Posterior vena cava (tissue), 2 donors: ENCODE measurements around the gene PSKH1. TPM values are rescaled to one million over a fixed set of nuclear protein-coding genes. Genes with fewer than 3 reads are reported as not detected.
A peak's percentile ranks its signal among the peaks of the same experiment; 100 is the strongest.

Source experiments
- DNase-seq: peaks from one replicate; pipeline ENCODE4 v3.0.0-alpha.2; 2020; ENCODE audit warnings: low spot score
- intact Hi-C, 2 donors: fragments of 100-400 bp; cut with DNase I; formaldehyde crosslinking; loops; one replicate each; pipeline versions ENCODE4 v1.14.1 to v1.14.2; 2022 to 2023
- total RNA-seq, 2 donors: library from RNA; stranded (reverse); fragmentation: NEBNext Ultra II Directional; extraction: Animal tissue kit (Norgen Biotek cat#: 25700); gene quantifications; one replicate each; pipeline ENCODE4 v1.2.1, GENCODE V29; 2021
- donor health status: DM: yes; HTN: yes; CAD: no.
- donor health status: DM: yes; HTN: yes; CAD: no.

PSKH1 gene
- total RNA-seq, 2 donors from 2014 or later: 25.7 to 27.0 TPM

DNA sequence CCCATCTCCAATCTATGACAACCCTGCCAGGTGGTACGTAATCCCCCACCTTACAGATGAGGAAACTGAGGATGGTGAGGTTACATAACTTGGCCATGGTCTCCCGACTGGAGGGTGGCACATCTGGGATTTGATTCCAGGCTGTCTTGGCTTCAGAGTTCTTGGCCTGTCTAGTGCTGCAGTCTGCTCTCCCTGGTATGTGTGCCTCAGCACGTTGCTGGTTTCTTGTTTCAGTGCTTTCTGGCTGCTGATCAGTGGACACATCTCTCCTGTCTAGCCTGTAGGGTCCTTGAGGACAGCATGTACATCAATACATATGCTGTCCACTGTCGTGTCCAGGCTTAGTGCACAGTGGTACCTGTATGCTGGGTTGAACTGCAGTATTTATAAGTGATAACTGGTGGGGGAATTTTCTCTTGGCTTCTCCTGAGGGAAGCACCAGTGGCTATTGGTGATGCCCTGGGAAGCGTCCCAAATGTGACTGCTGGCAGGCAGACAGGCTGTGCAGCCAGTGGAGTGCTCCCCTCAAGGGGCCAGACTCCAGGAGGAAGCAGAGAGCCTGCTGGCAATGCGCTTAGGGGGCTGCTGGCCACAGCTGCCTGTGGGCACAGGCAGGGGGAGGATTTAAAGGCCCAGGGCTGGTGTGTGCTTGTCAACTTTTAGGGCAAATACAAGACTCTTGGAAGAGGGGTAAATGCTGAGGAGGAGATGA lies 24.2 kb downstream of the PSKH1 start:
- DNase-seq: no peak
- intact Hi-C loops: no loop called here

DNA sequence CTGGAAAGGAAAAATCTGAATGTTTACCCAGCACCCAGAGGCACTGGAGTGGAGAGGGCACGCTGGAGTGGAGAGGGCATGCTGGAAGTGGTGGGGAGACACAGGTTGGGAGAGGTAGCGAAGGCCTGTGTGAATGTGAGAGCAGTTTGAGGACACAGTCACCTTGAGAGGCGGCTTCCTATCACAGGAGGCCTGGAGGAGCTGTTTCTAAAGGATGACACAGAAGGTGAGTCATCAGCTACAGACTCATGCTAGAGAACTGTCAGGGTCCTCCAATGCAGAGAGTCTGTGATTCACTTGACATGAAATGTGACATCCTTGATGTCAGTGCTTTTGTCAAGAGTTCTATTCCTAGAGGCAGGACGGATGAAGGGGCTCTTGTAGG lies 24.8 kb downstream of the PSKH1 start:
- DNase-seq: no peak
- intact Hi-C loops: no loop called here

DNA sequence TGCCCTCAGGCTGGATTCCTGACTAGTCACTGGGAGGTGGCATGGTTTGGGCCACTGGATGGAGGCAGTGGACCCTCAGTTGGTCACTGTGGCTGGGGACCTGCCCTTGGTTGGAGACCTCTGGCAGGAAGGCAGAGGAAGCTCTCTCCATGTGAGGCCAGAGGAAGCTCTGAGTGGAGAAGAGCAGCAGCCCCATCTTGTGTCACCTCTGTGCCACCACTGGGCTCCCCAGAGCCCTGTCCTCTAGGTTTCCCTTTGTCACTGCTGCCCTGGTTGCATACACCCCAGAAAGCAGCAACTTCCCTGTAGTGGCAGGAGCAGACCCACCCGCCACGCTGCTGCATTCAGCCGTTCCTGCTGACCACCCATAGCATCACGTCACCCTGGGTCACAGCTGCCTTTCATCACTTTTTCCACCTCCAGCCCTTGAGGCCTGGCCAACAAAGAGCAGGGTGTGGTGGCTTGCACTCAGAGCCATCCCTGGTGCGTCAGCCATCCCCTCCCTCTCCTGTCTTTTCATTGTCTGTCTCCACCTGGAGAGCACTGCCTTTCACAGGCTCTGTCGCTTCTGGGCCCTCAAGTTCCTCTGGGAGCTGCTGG lies 26.7 kb downstream of the PSKH1 start:
- no peak for DNase-seq
- intact Hi-C loops: no loop called here

DNA sequence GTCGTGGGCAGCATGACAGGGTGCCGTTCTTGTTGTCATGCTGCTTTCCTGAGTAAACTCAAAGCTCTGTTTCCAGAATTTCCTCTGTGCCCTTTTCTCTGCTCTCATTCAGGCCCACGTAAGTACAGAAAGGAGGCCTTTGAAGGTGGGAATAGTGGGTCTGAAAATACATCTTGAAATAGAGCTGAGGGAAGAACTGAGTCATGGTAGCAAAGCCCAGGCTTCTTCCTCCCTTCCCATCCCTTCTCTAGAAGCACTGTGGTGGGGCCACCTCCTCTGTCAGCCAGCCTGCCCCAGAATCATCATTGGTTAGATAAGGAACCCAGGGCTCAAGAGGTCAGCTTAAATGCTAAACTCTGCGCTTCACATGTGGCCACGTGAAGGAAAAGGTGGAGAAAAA lies 29.2 kb downstream of the PSKH1 start:
- DNase-seq: no peak
- intact Hi-C loops: no loop called here

DNA sequence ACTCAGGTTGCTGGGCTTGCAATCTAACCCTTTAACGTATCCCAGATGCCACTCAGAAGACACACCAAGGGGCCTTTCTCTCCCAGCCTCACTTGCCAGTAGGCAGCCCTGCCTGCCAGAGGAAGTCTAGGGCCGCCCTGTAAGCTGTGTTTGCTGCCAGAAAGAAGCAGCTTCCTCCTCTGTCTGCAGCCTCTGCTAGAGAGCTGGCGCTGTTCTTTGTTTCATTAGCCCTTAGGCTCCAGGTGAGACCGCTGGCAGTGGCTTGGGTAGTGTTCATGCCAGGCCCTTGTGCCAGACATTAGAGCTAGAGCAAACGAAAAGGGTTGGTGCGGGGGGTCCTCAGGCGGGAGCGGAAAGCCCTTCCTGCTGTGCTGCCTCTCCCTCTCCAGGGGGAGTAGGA lies 29.7 kb downstream of the PSKH1 start:
- no peak for DNase-seq
- intact Hi-C loops: no loop called here

DNA sequence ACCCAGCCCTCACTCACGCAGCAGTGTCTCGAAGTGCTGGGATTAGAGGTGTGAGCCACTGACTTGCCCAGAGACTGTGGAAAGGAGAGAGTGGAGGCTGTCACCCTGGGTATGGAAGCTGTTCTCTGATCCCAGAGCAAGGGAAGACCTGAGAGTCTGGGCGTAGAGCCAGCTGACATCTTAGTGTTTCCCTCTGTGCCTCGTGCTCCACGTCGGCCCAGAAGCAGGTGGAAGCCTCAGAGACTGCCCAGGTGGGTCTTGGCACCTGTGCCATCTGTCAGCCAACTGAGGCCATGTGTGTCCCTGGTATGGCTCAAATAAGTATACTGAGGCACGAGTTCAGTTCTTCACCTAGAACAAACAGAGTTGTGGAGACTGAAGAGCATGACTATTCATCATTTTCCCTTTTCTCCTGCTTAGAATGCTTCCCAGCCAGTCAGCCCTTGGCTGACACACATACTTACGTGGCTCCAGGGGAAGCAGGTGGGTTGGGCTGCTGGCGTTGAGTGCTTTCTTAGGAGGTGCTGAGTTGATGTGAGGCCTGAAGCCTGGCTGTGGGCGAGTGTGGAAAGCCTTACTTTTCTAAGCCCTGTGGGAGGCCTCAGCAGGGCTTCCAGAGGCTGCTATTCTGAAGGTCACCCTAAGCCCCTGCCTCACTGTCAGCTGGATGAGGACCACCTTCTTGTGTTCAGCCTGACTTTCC lies 30.5 kb downstream of the PSKH1 start:
- intact Hi-C loops: no loop called here
- DNase-seq: no peak

DNA sequence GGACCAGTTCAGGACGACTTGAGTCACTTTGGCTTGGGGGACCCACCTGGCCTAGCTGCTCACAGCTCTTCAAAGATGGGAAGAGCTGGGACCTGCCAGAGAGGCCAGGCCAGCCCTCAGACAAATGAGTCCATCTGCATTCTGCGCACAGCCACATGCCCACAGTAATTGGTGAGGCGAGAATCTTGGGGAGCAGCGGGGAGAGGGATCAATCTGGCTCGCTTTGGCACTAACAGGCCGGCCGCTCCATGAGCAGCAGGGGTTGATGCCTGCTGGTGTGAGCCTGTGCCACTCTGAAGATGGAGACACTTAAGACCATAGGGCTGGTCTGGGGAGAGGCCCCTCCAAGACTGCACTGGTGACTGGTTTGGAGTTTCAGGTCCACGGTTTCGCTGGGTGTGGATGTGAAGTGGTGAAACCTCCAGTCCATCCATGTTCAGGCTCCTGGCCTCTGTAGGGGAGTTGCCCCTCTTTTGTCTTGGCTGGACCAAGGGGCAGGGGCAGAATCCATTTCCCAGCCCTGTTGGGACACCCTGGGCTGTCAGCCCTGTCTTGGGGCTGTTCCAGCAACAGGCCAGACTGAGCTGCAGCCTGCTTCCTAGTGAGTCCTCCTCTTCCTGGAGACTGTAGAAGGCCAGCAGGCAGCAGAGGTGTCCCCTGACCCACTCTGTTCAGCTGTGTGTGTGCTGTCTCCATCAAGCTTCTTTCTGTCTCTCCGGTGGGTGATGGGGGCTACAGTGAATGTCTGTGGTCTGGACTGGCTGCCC lies 31.3 kb downstream of the PSKH1 start:
- intact Hi-C loops: no loop called here
- no peak for DNase-seq

DNA sequence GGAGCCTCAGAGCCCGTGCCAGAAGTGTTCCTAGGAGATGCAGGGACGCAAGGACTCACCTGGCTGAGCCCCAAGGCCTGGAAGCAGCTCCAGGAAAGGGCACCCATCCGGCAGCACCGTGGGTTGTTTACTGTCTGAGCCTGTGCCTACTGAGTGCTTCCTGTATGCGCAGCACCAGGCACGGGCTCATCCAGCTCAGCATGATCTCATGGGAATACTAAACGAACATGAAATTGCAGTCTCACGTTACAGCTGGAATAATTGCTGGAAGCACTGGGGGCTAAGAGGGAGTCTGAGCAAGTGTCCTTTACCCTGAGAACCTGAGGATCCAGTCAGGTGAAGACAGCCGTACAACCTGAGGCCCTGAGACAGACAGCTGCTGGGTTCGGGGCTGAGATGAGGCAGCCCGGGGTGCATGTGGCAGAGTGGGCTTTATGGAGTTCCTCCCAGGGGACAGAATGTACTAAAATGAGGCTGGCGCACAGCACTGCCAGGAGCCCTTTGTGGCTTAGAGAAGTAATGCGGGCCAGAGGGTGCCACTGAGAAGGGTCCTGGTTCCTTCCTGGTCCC lies 33.2 kb downstream of the PSKH1 start:
- intact Hi-C loops: loop anchor here (2.0 to 5.0 kb wide), 4 partner anchors 44 to 107 kb away; partner anchors contain the start of gene NRN1L (in 1 of the 2)
- no peak for DNase-seq

DNA sequence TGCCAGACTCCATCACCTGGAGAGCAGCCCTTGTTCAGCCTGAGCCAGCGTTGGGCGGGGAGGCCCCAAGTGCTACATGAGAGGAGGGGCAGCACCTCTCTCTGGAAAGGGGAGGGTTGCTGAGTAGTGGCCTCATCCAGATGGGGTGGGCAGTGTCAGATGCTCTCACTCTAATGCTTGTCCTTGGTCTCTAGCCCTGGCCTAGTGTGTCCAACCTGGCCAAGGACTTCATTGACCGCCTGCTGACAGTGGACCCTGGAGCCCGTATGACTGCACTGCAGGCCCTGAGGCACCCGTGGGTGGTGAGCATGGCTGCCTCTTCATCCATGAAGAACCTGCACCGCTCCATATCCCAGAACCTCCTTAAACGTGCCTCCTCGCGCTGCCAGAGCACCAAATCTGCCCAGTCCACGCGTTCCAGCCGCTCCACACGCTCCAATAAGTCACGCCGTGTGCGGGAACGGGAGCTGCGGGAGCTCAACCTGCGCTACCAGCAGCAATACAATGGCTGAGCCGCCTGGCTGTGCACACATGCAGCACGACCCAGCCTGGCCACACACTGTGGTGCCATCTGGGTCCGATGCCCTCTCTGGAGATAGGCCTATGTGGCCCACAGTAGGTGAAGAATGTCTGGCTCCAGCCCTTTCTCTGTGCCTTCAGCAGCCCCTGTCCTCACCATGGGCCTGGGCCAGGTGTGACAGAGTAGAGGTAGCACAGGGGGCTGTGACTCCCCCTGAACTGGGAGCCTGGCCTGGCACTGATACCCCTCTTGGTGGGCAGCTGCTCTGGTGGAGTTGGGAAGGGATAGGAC lies 34.3 kb downstream of the PSKH1 start:
- DNase-seq: no peak
- intact Hi-C loops: loop anchor here (2.0 to 5.0 kb wide), 4 partner anchors 45 to 109 kb away; partner anchors contain the start of gene NRN1L (in 1 of the 2)

DNA sequence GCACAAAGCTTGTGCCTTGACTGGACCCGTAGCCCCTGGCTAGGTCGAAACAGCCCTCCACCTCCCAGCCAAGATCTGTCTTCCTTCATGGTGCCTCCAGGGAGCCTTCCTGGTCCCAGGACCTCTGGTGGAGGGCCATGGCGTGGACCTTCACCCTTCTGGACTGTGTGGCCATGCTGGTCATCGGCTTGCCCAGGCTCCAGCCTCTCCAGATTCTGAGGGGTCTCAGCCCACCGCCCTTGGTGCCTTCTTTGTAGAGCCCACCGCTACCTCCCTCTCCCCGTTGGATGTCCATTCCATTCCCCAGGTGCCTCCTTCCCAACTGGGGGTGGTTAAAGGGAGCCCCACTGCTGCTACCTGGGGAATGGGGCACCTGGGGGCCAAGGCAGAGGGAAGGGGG lies 35.1 kb downstream of the PSKH1 start:
- intact Hi-C loops: loop anchor here (5.0 kb wide), 3 partner anchors 46 to 101 kb away; partner anchors contain the start of gene NRN1L (in 1 of the 2)
- DNase-seq: no peak

DNA sequence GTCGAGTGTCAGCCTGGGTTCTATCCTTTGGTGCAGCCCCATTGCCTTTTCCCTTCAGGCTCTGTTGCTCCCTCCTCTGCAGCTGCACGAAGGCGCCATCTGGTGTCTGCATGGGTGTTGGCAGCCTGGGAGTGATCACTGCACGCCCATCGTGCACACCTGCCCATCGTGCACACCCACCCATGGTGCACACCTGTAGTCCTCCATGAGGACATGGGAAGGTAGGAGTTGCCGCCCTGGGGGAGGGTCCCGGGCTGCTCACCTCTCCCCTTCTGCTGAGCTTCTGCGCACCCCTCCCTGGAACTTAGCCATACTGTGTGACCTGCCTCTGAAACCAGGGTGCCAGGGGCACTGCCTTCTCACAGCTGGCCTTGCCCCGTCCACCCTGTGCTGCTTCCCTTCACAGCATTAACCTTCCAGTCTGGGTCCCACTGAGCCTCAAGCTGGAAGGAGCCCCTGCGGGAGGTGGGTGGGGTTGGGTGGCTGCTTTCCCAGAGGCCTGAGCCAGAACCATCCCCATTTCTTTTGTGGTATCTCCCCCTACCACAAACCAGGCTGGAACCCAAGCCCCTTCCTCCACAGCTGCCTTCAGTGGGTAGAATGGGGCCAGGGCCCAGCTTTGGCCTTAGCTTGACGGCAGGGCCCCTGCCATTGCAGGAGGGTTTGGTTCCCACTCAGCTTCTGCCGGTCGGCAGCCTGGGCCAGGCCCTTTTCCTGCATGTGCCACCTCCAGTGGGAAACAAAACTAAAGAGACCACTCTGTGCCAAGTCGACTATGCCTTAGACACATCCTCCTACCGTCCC lies 35.7 kb downstream of the PSKH1 start:
- intact Hi-C loops: loop anchor here (5.0 kb wide), 3 partner anchors 46 to 101 kb away; partner anchors contain the start of gene NRN1L (in 1 of the 2)
- DNase-seq: peak; percentile 92

DNA sequence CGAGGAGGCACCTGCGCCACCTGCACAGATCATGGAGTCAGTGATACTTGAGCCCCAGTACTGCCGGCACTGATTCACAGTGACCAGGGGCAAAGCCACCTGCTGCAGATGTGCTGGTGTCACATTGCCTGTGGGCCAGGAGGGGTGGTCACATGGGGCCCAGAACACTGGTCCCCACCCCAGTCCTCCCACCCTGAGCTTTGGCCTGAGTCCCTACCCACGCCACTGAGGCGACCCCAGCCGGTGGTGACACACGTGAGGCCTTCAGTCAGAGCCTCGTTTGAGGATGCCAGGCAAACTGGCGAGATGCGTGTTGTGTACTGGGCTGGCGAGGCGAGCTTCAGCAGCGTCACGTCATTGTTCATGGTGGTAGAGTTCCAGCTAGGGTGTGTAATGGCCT lies 37.1 kb downstream of the PSKH1 start:
- no peak for DNase-seq
- intact Hi-C loops: no loop called here

DNA sequence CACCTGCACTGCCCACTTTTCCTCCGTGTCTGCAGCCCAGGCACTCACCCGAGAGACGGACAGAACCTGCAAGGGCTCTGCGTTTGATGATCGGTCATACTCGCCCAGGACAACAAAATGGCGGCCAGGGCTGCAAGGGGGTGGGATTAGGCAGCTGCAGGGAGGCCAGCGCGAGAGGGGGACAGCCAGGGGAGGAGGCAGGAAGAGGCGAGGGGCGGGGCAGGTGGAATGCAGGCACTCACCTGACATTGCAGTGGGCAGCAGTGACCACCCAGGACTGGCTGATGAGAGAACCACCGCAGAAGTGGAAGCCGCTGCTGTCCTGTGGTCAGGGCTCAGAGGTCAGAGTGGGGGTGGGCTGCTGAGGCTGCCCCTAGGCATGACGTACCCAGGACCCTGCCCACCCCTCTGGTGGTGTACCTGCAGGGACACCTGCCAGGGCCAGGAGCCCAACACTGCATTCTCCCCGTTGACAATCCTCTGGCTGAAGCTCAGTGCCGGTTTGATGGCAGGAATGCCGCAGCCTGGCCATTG lies 37.7 kb downstream of the PSKH1 start:
- intact Hi-C loops: no loop called here
- DNase-seq: no peak

DNA sequence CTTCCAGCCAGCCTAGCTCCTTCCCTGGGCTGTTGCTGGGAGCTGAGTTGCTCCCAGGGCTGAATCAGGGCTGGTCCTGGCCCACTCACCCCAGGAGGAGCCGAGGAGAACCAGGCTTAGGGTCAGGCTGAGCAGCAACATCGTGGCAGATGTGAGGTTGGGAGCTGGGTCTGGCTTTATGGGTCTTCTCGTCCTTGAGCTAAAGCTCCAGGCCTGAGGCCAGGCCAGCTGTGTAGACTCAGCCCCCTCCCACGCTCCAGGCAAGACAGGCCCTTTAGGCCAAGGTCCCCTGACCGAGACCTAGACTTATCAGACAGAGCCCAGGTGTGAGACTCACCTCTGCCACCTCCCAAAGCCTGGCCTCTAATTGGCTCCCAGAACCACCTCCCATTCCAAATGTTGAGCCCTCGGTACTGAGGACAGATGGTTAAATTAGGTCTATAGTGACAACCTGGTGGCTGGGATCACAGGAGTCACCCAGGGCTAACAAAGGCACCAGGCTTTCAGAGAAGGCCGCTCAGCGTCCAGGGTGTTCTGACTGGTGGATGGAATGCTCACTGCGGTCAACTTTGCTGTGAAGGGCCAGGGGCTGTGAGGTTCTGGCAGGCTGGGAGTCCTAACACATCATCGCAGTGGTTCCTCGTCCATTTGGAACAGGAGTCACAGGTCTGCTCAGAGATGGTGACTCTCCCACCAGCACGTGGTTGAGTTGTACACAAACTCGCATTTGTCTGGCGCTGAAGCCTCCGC lies 38.8 kb downstream of the PSKH1 start, which contains the start of gene CTRL:
TSS of gene CTRL (minus strand) at position 151 of the 750 bp plus-strand sequence. CDS start at position 141, 10 bp downstream.
- DNase-seq: no peak
- intact Hi-C loops: no loop called here

DNA sequence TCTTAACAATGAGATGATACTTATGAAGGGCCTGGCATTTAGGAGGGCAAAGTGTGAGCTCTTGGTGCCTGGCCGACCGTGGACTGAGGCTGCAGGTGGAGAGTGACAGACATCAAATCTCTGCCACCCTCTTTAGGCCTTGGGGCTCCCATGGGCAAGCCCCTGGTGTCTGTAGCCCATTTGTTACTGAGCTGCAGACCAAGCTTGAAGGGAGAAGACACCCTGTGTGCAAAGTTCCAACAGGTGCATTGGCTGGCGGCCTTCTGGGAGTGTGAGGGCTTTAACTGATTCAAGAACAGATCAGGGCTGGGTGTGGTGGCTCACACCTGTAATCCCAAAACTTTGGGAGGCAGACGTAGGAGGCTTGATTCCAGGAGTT lies 39.4 kb downstream of the PSKH1 start:
- intact Hi-C loops: no loop called here
- no peak for DNase-seq

DNA sequence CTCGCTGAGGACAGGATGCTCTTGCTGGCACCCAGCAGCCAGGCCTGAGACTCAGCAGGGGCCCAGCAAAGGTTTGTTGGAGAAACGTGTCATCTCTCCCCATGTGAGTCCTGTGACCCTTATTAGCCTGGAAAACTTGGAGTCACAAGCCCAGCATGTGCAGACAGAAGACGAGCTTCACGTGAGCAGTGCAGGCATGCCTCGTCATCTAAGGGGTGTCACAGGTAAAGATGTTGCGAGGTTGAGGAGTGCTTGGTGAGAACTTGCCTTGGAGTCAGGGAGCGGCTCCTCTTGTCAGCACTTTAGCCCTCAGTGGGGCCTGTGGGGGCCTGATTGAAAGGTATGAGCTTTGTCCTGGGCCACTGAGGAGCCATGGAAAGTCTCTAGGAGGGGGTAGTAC lies 40.8 kb downstream of the PSKH1 start:
- intact Hi-C loops: no loop called here
- DNase-seq: no peak
